Karpas-422 (cell line): ENCODE data around the gene RHOU. TPM values are rescaled to one million over a fixed set of nuclear protein-coding genes. Genes with fewer than 3 reads are reported as not detected.
"Not testable (repeated sequence)": the region's sequence is repeated elsewhere in the genome, so short reads cannot be mapped to it uniquely, and the experiment has no call there.

Experiments used
- DNase-seq: peaks from one replicate; pipeline ENCODE4 v3.0.0-alpha.2; 2015
- H2AFZ ChIP-seq: fragments of 200-600 bp; sonication (generic); 2 replicates; pipeline ENCODE4 v1.6.1; 2014; ENCODE audit warnings: antibody characterized with exemption, low read length, mixed read lengths
- H3K27ac ChIP-seq: fragments of 200-600 bp; sonication (generic); 2 replicates; pipeline ENCODE4 v1.5.1; 2014; ENCODE audit warnings: mild to moderate bottlenecking, low read length, moderate library complexity
- H3K27me3 ChIP-seq: fragments of 200-600 bp; sonication (generic); 2 replicates; pipeline ENCODE4 v1.6.1; 2014; ENCODE audit warnings: low read length, mixed read lengths
- H3K36me3 ChIP-seq: fragments of 200-600 bp; sonication (generic); 2 replicates; pipeline ENCODE4 v1.6.1; 2014; ENCODE audit warnings: low read length, mixed read lengths; ENCODE audit not compliant: insufficient read depth
- H3K4me1 ChIP-seq: fragments of 200-600 bp; sonication (generic); 2 replicates; pipeline ENCODE4 v1.6.1; 2014; ENCODE audit warnings: mild to moderate bottlenecking, low read length, mixed read lengths
- H3K4me2 ChIP-seq: fragments of 200-600 bp; sonication (generic); 2 replicates; pipeline ENCODE4 v1.6.1; 2014; ENCODE audit warnings: low read length, low read depth, mild to moderate bottlenecking; ENCODE audit not compliant: poor library complexity, severe bottlenecking
- H3K4me3 ChIP-seq: fragments of 200-600 bp; sonication (generic); 2 replicates; pipeline ENCODE4 v1.5.1; 2014; ENCODE audit warnings: mild to moderate bottlenecking, antibody characterized with exemption, low read length, mixed read lengths
- H3K79me2 ChIP-seq: fragments of 200-600 bp; sonication (generic); 2 replicates; pipeline ENCODE4 v1.6.1; 2014; ENCODE audit warnings: mild to moderate bottlenecking, low read length, mixed read lengths
- H3K9ac ChIP-seq: fragments of 200-600 bp; sonication (generic); 2 replicates; pipeline ENCODE4 v1.6.0; 2014; ENCODE audit warnings: low read length
- H3K9me2 ChIP-seq: fragments of 200-600 bp; sonication (generic), shearing (Covaris generic); replicated peaks from 2 replicates; pipeline ENCODE4 v1.6.0; 2014; ENCODE audit warnings: mild to moderate bottlenecking, low read length, moderate library complexity; ENCODE audit not compliant: insufficient read depth
- H3K9me3 ChIP-seq: fragments of 300-700, 200-600 bp; sonication (generic); 2 replicates; pipeline ENCODE4 v1.6.1; 2014; ENCODE audit warnings: low read length, mixed read lengths
- H4K20me1 ChIP-seq: fragments of 200-600 bp; sonication (generic); 2 replicates; pipeline ENCODE4 v1.6.1; 2014; ENCODE audit warnings: mild to moderate bottlenecking, antibody characterized with exemption, low read length, low read depth; ENCODE audit not compliant: insufficient read depth
- total RNA-seq: library from RNA; depleted of rRNA; stranded (reverse); fragments of >200 nt; shearing (Covaris generic); gene quantifications from 2 replicates; pipeline ENCODE4 v1.2.3, GENCODE V29; 2014; ENCODE audit warnings: low replicate concordance; rRNA removed

RHOU gene
- 0.04 TPM in 1 of 2 replicates, not detected in the other for total RNA-seq

DNA sequence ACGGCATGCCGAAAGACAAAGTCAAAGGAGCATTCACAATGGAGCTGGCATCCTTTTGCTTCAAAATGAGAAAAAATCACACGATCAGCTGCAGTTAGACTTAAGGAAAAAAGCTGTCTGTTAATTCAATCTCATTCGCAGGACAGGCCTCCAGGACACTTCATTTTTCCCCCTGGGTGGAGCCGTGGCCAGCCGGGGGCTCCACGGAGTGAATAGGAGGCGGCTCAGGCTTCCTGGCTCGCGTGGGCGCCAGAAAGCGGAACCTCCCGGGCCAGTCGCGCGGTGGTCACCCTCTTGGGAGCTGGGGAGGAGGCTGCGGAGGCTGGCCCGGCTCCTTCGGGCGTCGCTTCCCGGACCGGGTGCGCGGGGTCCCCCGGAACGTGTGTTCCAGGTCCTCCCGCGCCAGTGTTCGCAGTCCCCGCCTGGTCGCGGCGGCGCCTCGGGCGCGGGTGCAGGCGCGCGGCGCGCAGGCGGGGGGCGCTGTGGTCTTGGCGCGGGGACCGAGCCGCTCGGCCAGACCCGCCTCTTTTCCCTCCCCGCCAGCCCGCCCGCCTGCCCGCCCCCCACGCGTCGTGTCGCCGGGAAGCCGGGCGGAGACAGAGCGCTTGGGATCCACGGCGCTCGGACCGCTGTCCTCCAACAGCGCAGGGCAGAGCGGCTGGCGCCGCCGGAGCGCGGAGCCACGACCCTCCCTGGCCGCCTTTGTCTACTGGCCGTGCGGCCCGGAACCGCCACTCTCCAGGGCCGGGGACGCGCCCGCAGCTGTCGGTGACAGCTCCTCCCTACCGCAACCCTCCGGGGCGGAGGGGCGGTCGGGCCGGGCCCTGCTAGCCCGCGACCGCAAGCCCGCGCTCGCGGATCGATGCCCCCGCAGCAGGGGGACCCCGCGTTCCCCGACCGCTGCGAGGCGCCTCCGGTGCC, at the start of gene RHOU:
Gene RHOU, plus strand, starts transcription at position 599 of the 921 bp plus-strand sequence. Its CDS starts 264 bp downstream, at position 863.
- no peaks in the 10 kb centered on the region for H3K9me2 ChIP-seq
- H3K4me2 ChIP-seq: no peak within 1 kb of the TSS
- H3K27ac ChIP-seq: no peak within 1 kb of the TSS
- H3K9ac ChIP-seq: no peak within 1 kb of the TSS
- H3K4me3 ChIP-seq: no peak within 1 kb of the TSS
- H3K9me3 ChIP-seq: no peaks in the 10 kb centered on the region
- no peaks in the 10 kb centered on the region for H3K36me3 ChIP-seq
- H3K27me3 ChIP-seq: no peaks in the 10 kb centered on the region
- no peak within 1 kb of the TSS for H2AFZ ChIP-seq
- DNase-seq: no peak
- H4K20me1 ChIP-seq: no peaks in the 10 kb centered on the region
- H3K79me2 ChIP-seq: no peaks in the 10 kb centered on the region
- H3K4me1 ChIP-seq: no peaks in the 10 kb centered on the region

DNA sequence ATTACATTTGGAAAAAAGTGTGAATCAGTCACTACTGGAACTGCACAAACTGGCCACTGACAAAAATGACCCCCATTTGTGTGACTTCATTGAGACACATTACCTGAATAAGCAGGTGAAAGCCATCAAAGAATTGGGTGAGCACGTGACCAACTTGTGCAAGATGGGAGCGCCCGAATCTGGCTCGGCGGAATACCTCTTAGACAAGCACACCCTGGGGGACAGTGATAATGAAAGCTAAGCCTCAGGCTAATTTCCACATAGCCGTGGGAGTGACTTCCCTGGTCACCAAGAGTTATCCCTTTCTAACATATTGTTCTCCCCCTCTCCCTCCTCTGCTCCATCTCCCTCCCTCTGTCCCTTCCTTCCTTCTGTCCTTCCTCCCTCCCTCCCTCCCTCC, 47.7 kb upstream of the RHOU start:
- H4K20me1 ChIP-seq: no peaks in the 10 kb centered on the region
- DNase-seq: no peak

DNA sequence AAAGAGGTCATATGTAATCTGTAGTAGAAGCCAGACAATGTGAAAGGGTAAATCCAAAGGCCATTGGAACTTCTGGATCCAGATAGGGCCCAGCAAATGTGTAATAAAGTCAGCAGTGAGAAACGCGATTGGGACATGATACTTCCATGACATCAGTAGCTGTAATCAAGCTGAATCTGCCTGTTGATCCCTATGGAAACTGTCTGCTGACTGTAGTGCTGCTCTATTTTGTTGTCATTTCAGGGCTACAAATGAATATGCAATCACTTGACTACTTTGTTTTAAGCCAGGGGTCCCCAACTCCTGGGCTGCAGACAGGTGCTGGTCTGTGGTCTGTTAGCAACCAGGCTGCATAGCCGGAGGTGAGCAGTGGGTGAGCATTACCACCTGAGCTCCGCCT, 46.0 kb upstream of the RHOU start:
- no peaks in the 10 kb centered on the region for H3K79me2 ChIP-seq
- no peaks in the 10 kb centered on the region for H3K36me3 ChIP-seq
- H3K9ac ChIP-seq: no peak overlapping the region
- H3K4me1 ChIP-seq: no peaks in the 10 kb centered on the region
- H3K27me3 ChIP-seq: no peaks in the 10 kb centered on the region
- no peak overlapping the region for H3K4me3 ChIP-seq
- no peak overlapping the region for H3K4me2 ChIP-seq
- H3K9me2 ChIP-seq: no peaks in the 10 kb centered on the region
- H2AFZ ChIP-seq: no peak overlapping the region
- no peak overlapping the region for H3K27ac ChIP-seq
- no peaks in the 10 kb centered on the region for H4K20me1 ChIP-seq
- H3K9me3 ChIP-seq: no peaks in the 10 kb centered on the region
- no peak for DNase-seq

More for the DNA sequence above, 47.7 kb upstream of the RHOU start:
- Histone ChIP-seq H3K4me3 (no peak overlapping the region), H3K4me2 (no peak overlapping the region), H3K4me1 (no peaks in the 10 kb centered on the region), H3K36me3 (no peaks in the 10 kb centered on the region), H3K9me3 (no peaks in the 10 kb centered on the region), H3K79me2 (no peaks in the 10 kb centered on the region), H3K27me3 (no peaks in the 10 kb centered on the region), H2AFZ (no peak overlapping the region), H3K27ac (no peak overlapping the region), H3K9ac (no peak overlapping the region), H3K9me2 (no peaks in the 10 kb centered on the region)

DNA sequence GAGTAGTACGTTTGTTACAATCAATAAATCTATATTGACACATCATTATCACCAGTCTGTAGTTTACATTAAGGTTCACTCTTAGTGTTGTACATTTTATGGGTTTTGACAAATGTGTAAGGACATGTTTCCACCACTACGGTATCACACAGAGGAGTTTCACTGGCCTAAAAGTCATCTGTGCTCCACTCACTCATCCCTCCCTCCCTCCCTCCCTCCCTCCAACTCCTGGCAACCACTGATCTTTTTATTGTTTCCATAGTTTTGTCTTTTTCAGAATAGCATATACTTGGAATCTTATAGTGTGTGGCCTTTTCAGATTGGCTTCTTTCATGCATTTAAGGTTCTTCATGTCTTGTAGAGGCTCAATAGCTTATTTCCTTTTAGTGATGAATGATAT, 44.1 kb upstream of the RHOU start:
- Histone ChIP-seq H3K4me3 (no peak overlapping the region), H2AFZ (no peak overlapping the region), H3K79me2 (no peaks in the 10 kb centered on the region), H3K4me1 (no peaks in the 10 kb centered on the region), H3K27me3 (no peaks in the 10 kb centered on the region), H3K9ac (no peak overlapping the region), H3K27ac (no peak overlapping the region), H3K9me3 (no peaks in the 10 kb centered on the region), H4K20me1 (no peaks in the 10 kb centered on the region), H3K4me2 (no peak overlapping the region), H3K36me3 (no peaks in the 10 kb centered on the region), H3K9me2 (no peaks in the 10 kb centered on the region)
- no peak for DNase-seq

DNA sequence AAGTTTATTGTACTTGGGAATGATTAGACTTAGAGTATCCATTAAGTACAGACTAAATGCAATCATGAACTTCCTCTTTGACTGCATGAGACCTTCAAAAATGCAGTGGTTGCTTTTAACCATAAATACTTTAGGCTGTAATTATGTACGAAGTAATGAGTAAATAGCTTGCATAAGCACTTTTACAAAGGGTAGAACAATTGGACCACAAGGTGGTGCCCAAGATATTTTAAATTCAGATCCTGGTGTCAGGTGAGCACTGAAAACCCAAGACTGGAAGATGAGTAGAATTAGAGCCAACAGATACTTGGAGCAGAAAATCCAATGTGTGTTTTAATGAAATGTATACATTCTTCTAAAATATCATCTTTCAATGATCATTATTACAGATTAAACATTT, 43.4 kb upstream of the RHOU start:
- no peak overlapping the region for H2AFZ ChIP-seq
- DNase-seq: peak; percentile 69

DNA sequence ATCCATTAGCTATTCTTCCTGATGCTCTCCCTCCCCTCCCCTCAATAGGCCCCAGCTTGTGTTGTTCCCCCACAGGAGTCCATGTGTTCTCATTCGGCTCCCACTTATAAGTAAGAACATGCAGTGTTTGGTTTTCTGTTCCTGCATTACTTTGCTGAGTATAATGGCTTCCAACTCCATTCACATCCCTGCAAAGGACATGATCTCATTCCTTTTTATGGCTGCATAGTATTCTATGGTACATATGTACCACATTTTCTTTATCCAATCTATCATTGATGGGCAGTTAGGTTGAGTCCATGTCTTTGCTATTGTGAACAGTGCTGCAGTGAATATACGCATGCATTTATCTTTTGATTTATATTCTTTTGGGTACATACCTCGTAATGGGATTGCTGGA, 40.8 kb upstream of the RHOU start:
- not testable (repeated sequence) for H3K9me3 ChIP-seq, H2AFZ ChIP-seq, H4K20me1 ChIP-seq, H3K27me3 ChIP-seq, H3K27ac ChIP-seq, H3K9ac ChIP-seq, H3K4me3 ChIP-seq, DNase-seq, H3K36me3 ChIP-seq, H3K79me2 ChIP-seq, H3K4me1 ChIP-seq, H3K9me2 ChIP-seq, H3K4me2 ChIP-seq

More for the DNA sequence above, 43.4 kb upstream of the RHOU start:
- Histone ChIP-seq H3K9me2 (no peaks in the 10 kb centered on the region), H3K79me2 (no peaks in the 10 kb centered on the region), H3K9me3 (no peaks in the 10 kb centered on the region), H3K4me1 (no peaks in the 10 kb centered on the region), H4K20me1 (no peaks in the 10 kb centered on the region), H3K9ac (no peak overlapping the region), H3K4me2 (no peak overlapping the region), H3K4me3 (no peak overlapping the region), H3K27ac (no peak overlapping the region), H3K27me3 (no peaks in the 10 kb centered on the region), H3K36me3 (no peaks in the 10 kb centered on the region)

DNA sequence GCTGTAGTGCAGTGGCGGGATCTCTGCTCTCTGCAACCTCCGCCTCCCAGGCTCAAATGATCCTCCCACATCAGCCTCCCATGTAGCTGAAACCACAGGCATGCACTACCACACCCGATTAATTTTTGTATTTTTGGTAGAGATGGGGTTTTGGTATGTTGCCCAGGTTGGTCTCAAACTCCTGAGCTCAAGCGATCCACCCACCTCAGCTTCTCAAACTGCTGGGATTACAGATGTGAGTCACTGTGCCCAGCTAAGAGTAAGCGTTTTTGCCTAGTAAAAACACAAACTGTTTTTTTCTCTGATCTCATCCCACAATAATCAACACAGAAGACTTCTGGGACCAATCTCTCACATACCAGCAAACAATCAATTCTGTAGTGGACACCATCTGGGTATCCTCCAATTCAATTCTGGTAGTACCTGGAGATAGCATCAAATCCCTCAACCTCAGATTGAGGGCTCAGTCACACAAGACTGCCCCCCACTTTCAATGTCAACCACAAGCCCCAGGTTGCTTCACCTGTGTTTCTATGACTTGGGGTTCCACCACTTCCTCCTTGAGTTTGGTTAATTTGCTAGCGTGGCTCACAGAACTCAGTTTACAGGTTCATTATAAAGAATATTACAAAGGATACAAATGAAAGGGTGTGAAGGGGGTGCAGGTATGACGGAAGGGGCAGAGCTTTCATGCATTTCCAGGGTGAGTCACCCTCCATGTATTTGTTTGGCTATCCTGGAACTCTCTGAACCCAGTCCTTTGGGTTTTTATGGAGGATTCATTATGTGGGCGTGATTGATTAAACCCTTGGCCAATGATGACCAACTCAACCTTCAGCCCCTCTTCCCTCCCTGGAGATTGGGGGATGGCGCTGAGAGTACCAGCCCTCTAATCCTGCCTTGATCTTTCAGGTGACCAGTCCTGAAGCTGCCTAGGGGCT, 40.0 kb upstream of the RHOU start:
- Histone ChIP-seq H3K4me3 (no peak overlapping the region), H2AFZ (no peak overlapping the region), H3K79me2 (no peaks in the 10 kb centered on the region), H3K9me2 (no peaks in the 10 kb centered on the region), H3K9ac (no peak overlapping the region), H3K27me3 (no peaks in the 10 kb centered on the region), H3K9me3 (no peaks in the 10 kb centered on the region), H3K4me2 (no peak overlapping the region), H3K27ac (no peak overlapping the region), H4K20me1 (no peaks in the 10 kb centered on the region), H3K36me3 (no peaks in the 10 kb centered on the region), H3K4me1 (no peaks in the 10 kb centered on the region)
- DNase-seq: no peak
